ENCODE data around the gene PDE6H. TPM values are rescaled to one million over a fixed set of nuclear protein-coding genes. Genes with fewer than 3 reads are reported as not detected.

Gene PDE6H
- total RNA-seq, 1 donor from 2014 or later: not detected

Other genes with a start within 250 kb of the PDE6H start
- gene WBP11, start 169.6 kb upstream of the PDE6H start, total RNA-seq: 63.8 TPM
- 2.3 TPM for gene C12orf60, start 169.4 kb upstream of the PDE6H start, total RNA-seq
- 21.0 TPM for gene SMCO3, start 158.9 kb upstream of the PDE6H start, total RNA-seq
- 0.80 TPM for gene ART4, start 129.5 kb upstream of the PDE6H start, total RNA-seq
- gene MGP, start 87.2 kb upstream of the PDE6H start, total RNA-seq: 1,381 TPM
- gene ERP27, start 34.5 kb upstream of the PDE6H start, total RNA-seq: 1.0 TPM
- gene ARHGDIB, start 11.4 kb upstream of the PDE6H start, total RNA-seq: 73.5 TPM
- gene RERG, start 248.4 kb downstream of the PDE6H start, total RNA-seq: 21.9 TPM

Data from sciatic nerve (tissue), 1 donor.